Endothelial cell (in vitro differentiated cells): Measurements from ENCODE around the gene GJC1. TPM values are rescaled to one million over a fixed set of nuclear protein-coding genes. Genes with fewer than 3 reads are reported as not detected.
A peak's percentile ranks its signal among the peaks of the same experiment; 100 is the strongest.

Source experiments
- DNase-seq: peaks from one replicate; pipeline ENCODE4 v3.0.0; 2021; ENCODE audit warnings: low spot score
- H3K27ac Mint-ChIP-seq: one replicate; pipeline ENCODE4 v1.8.0; 2021; ENCODE audit warnings: mixed read lengths, inconsistent platforms; ENCODE audit not compliant: unreplicated experiment
- H3K27me3 Mint-ChIP-seq: one replicate; pipeline ENCODE4 v1.8.0; 2021; ENCODE audit warnings: mild to moderate bottlenecking, moderate library complexity, mixed read lengths, inconsistent platforms; ENCODE audit not compliant: unreplicated experiment
- H3K36me3 Mint-ChIP-seq: one replicate; pipeline ENCODE4 v1.8.0; 2021; ENCODE audit warnings: mild to moderate bottlenecking, low read depth, mixed read lengths, inconsistent platforms; ENCODE audit not compliant: unreplicated experiment
- H3K4me1 Mint-ChIP-seq: one replicate; pipeline ENCODE4 v1.8.0; 2021; ENCODE audit warnings: mild to moderate bottlenecking, mixed read lengths, inconsistent platforms; ENCODE audit not compliant: unreplicated experiment
- H3K4me3 Mint-ChIP-seq: one replicate; pipeline ENCODE4 v1.8.0; 2021; ENCODE audit warnings: mild to moderate bottlenecking, mixed read lengths, inconsistent platforms; ENCODE audit not compliant: unreplicated experiment
- H3K9me3 Mint-ChIP-seq: one replicate; pipeline ENCODE4 v1.8.0; 2021; ENCODE audit warnings: mixed read lengths, inconsistent platforms; ENCODE audit not compliant: unreplicated experiment
- total RNA-seq: library from RNA; stranded (reverse); fragmentation: NEBNext Ultra II Directional; extraction: Animal tissue kit (Norgen Biotek cat#: 25700); gene quantifications from one replicate; pipeline ENCODE4 v1.2.1, GENCODE V29; 2021; ENCODE audit not compliant: unreplicated experiment
- TF ChIP-seq, protein P1 (sequence below): fragments of 200-600 bp; sonication (generic); IDR thresholded peaks from one replicate; pipeline ENCODE4 v1.5.0; 2021; ENCODE audit warnings: antibody characterized with exemption; ENCODE audit not compliant: unreplicated experiment

The GJC1 gene
- total RNA-seq, 1 donor from 2014 or later: 36.5 TPM

DNA sequence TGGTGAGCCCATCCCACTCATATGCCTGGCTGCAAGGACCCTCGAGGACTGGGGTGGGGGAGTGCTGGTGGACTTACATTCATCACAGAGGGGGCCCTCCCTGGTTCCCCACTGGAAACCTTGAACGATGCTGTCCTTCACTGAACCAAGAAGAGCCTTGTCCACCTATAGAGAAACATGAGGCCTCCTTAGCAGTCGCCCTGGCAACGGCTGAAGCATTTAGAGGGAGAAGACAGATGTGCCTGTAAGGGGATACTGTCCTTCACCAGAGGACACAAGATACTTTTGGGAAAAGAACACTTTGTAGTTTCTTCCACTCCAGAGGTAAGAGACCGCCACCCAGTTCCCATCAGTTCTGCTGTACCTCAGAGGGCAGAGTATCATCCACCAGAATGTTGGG lies 24.1 kb upstream of the GJC1 start:
- TF ChIP-seq, protein P1, sequence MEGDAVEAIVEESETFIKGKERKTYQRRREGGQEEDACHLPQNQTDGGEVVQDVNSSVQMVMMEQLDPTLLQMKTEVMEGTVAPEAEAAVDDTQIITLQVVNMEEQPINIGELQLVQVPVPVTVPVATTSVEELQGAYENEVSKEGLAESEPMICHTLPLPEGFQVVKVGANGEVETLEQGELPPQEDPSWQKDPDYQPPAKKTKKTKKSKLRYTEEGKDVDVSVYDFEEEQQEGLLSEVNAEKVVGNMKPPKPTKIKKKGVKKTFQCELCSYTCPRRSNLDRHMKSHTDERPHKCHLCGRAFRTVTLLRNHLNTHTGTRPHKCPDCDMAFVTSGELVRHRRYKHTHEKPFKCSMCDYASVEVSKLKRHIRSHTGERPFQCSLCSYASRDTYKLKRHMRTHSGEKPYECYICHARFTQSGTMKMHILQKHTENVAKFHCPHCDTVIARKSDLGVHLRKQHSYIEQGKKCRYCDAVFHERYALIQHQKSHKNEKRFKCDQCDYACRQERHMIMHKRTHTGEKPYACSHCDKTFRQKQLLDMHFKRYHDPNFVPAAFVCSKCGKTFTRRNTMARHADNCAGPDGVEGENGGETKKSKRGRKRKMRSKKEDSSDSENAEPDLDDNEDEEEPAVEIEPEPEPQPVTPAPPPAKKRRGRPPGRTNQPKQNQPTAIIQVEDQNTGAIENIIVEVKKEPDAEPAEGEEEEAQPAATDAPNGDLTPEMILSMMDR: no peak
- Mint-ChIP-seq H3K4me3 (peak overlapping the region; percentile 31), H3K9me3 (no peaks in the 10 kb centered on the region), H3K4me1 (no peaks in the 10 kb centered on the region), H3K36me3 (peaks cover 38% of the 10 kb centered on the region), H3K27me3 (peaks cover 6% of the 10 kb centered on the region), H3K27ac (no peak overlapping the region)
- no peak for DNase-seq

DNA sequence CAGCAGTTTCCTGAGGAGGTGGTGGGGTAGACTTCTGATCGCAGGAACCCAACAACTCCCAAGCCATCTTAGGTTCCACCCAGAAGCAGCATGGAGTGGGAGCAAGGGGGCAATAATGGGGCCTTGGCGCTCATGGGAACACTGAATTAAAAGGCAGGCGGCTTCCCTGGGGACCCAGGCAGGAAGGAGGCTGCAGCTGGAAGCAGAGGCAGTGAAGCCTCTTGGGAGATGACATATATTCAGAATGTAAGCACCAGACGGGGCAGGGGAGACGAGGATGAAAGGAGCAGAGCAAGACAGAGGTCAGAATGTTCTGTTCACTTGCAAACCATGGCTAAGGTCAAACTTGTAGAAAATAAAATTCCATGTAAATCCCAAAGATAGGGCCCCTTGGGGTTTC lies 20.5 kb upstream of the GJC1 start:
- no peaks in the 10 kb centered on the region for H3K9me3 Mint-ChIP-seq
- TF ChIP-seq, protein P1: no peak
- no peak overlapping the region for H3K27ac Mint-ChIP-seq

DNA sequence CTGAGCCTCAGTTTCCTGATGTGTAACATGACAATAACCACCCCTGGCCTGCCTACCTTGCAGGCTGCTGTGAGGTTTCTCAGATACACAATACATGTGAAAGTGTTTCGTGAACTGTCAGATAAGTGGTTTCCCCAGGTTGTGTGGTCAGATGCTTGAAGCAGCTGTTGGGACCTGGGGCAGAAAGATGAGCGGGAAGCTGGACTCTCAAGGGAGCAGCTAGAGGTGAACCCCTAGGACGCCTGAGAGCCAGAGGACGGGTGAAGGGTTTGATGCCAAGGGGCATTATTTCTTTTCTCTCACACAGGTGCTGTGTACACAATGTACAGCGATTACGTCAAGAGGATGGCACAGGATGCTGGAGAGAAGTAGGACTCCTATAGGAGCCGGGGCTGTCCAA lies 19.9 kb upstream of the GJC1 start:
- H3K36me3 Mint-ChIP-seq: peaks cover 32% of the 10 kb centered on the region
- H3K27me3 Mint-ChIP-seq: peaks cover 7% of the 10 kb centered on the region
- H3K27ac Mint-ChIP-seq: no peak overlapping the region
- no peaks in the 10 kb centered on the region for H3K4me1 Mint-ChIP-seq
- TF ChIP-seq, protein P1: no peak
- H3K4me3 Mint-ChIP-seq: no peak overlapping the region
- DNase-seq: no peak
- H3K9me3 Mint-ChIP-seq: no peaks in the 10 kb centered on the region

More for the DNA sequence above, 20.5 kb upstream of the GJC1 start:
- Mint-ChIP-seq H3K27me3 (peaks cover 7% of the 10 kb centered on the region), H3K4me1 (no peaks in the 10 kb centered on the region), H3K36me3 (peaks cover 32% of the 10 kb centered on the region), H3K4me3 (no peak overlapping the region)
- DNase-seq: no peak

DNA sequence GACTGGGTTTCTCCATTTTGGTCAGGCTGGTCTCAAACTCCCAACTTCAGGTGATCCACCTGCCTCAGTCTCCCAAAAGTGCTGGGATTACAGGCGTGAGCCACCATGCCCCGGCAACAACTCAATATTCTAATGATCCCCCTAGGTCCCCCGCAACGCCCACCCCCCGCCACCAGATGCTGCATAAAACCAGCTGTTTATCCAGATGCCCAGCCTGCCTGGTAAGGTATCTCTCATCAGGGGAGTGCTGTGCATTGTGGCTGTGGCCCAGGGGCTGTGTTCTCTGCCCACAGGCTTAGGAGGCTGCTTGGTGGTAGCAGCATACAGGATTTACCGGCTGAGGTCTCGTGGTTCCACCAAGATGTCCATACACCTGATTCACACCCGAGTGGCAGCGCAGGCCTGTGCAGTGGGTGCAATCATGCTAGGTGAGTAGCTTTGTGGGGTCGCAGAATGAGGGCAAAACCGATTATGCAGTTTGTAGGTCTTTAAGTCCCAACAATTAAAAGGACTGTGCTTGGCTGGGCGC lies 18.9 kb upstream of the GJC1 start:
- no peak overlapping the region for H3K27ac Mint-ChIP-seq
- no peak overlapping the region for H3K4me3 Mint-ChIP-seq
- H3K27me3 Mint-ChIP-seq: peaks cover 7% of the 10 kb centered on the region
- peaks cover 4% of the 10 kb centered on the region for H3K4me1 Mint-ChIP-seq
- H3K9me3 Mint-ChIP-seq: no peaks in the 10 kb centered on the region
- H3K36me3 Mint-ChIP-seq: peaks cover 24% of the 10 kb centered on the region
- TF ChIP-seq, protein P1: no peak
- no peak for DNase-seq

DNA sequence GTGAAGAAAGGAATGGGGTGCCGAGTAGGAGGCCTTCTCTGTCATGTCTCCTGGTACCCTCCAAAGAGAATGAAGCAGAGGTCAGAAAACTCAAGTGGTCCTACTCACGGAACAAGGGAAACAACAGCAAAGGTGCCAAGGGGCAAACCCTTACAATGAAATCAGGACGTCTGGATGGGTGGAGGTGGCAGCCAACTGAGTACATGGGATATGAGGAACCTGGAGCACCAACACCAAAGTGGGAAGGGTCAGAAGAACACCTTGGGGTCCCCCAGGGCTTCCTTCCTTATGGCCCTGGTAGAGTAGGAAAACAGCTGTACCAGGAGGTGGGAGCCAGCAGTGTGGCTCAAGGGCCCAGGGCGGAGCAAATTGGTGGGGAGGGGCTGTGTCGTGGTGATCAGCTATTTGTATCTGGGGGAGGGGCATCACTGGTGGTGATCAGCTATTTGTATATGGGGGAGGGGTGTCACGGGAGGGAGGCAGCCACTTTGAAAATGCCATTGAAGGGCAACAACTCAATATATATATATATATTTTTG lies 18.2 kb upstream of the GJC1 start:
- Mint-ChIP-seq H3K27me3 (peaks cover 7% of the 10 kb centered on the region), H3K27ac (no peak overlapping the region), H3K9me3 (no peaks in the 10 kb centered on the region), H3K4me3 (no peak overlapping the region), H3K4me1 (peaks cover 5% of the 10 kb centered on the region), H3K36me3 (peaks cover 18% of the 10 kb centered on the region)
- TF ChIP-seq, protein P1: no peak
- DNase-seq: no peak
